Neural cell (in vitro differentiated cells): Measurements from ENCODE around the gene TSPAN3. TPM values are rescaled to one million over a fixed set of nuclear protein-coding genes. Genes with fewer than 3 reads are reported as not detected.

Experiments
- H2AFZ ChIP-seq: fragments of 200-600, 300-800 bp; sonication (generic), shearing (Covaris generic); 2 replicates; pipeline ENCODE4 v1.6.0; 2014; ENCODE audit warnings: low read depth, mild to moderate bottlenecking, antibody characterized with exemption, low read length, moderate library complexity
- H3F3A ChIP-seq: fragments of 200-600 bp; shearing (Covaris generic); 2 replicates; pipeline ENCODE4 v1.6.1; 2016; ENCODE audit warnings: mild to moderate bottlenecking, moderate library complexity, mixed read lengths, antibody characterized with exemption, low read length; ENCODE audit not compliant: insufficient read depth, poor library complexity, severe bottlenecking
- H3K27ac ChIP-seq: fragments of 200-600, 300-800 bp; sonication (generic), shearing (Covaris generic); 2 replicates; pipeline ENCODE4 v1.5.1; 2014; ENCODE audit warnings: mild to moderate bottlenecking, low read length, moderate library complexity
- H3K27me3 ChIP-seq: fragments of 300-800, 200-600 bp; sonication (generic), shearing (Covaris generic); 2 replicates; pipeline ENCODE4 v1.6.0; 2014; ENCODE audit warnings: mild to moderate bottlenecking, low read depth, low read length, moderate library complexity; ENCODE audit not compliant: insufficient read depth
- H3K36me3 ChIP-seq: fragments of 300-800, 200-600 bp; sonication (generic), shearing (Covaris generic); 2 replicates; pipeline ENCODE4 v1.5.1; 2014; ENCODE audit warnings: mild to moderate bottlenecking, antibody characterized with exemption, low read length, moderate library complexity; ENCODE audit not compliant: insufficient read depth
- H3K4me2 ChIP-seq: fragments of 300-800, 200-600 bp; sonication (generic), shearing (Covaris generic); 2 replicates; pipeline ENCODE4 v1.6.0; 2014; ENCODE audit warnings: mild to moderate bottlenecking, low read length
- H3K4me3 ChIP-seq: fragments of 300-800, 200-600 bp; sonication (generic), shearing (Covaris generic); 2 replicates; pipeline ENCODE4 v1.5.1; 2014; ENCODE audit warnings: mild to moderate bottlenecking, low read length, moderate library complexity
- H3K79me2 ChIP-seq: fragments of 200-600 bp; shearing (Covaris generic); replicated peaks from 2 replicates; pipeline ENCODE4 v1.6.0; 2014; ENCODE audit warnings: mild to moderate bottlenecking, low read length, moderate library complexity; ENCODE audit not compliant: insufficient read depth
- H3K9ac ChIP-seq: fragments of 300-800, 200-600 bp; sonication (generic), shearing (Covaris generic); 2 replicates; pipeline ENCODE4 v1.6.1; 2016; ENCODE audit warnings: mild to moderate bottlenecking, low read length, mixed read lengths
- H3K9me2 ChIP-seq: fragments of 200-600 bp; shearing (Covaris generic); 2 replicates; pipeline ENCODE4 v1.6.1; 2016; ENCODE audit warnings: mild to moderate bottlenecking, low read length, mixed read lengths; ENCODE audit not compliant: insufficient read depth
- H3K9me3 ChIP-seq: fragments of 200-600, 300-800 bp; sonication (generic), shearing (Covaris generic); 2 replicates; pipeline ENCODE4 v1.6.1; 2016; ENCODE audit warnings: mild to moderate bottlenecking, mixed run types, low read length, moderate library complexity, mixed read lengths
- H4K20me1 ChIP-seq: fragments of 200-600 bp; shearing (Covaris generic); 2 replicates; pipeline ENCODE4 v1.6.1; 2016; ENCODE audit warnings: mild to moderate bottlenecking, mixed run types; ENCODE audit not compliant: insufficient read depth
- CTCF ChIP-seq: fragments of 450-650 bp; IDR thresholded peaks from 2 replicates; pipeline ENCODE4 v1.5.1; 2014; ENCODE audit warnings: antibody characterized with exemption, mild to moderate bottlenecking, moderate library complexity; ENCODE audit not compliant: poor library complexity, severe bottlenecking
- EP300 ChIP-seq: fragments of 450-650 bp; conservative IDR thresholded peaks from 2 replicates; pipeline ENCODE4 v1.6.1; 2014; ENCODE audit warnings: antibody characterized with exemption, mild to moderate bottlenecking, moderate library complexity; ENCODE audit not compliant: poor library complexity, severe bottlenecking
- EZH2 ChIP-seq: fragments of 200-600, 300-800 bp; shearing (Covaris generic), sonication (generic); IDR thresholded peaks from 2 replicates; pipeline ENCODE4 v1.6.1; 2014; ENCODE audit warnings: antibody characterized with exemption, low read length, borderline replicate concordance, mild to moderate bottlenecking; ENCODE audit not compliant: insufficient read depth, poor library complexity, severe bottlenecking
- MXI1 ChIP-seq: fragments of 450-650 bp; conservative IDR thresholded peaks from 2 replicates; pipeline ENCODE4 v1.6.1; 2014; ENCODE audit warnings: antibody characterized with exemption, mild to moderate bottlenecking; ENCODE audit not compliant: poor library complexity, severe bottlenecking
- POLR2AphosphoS5 ChIP-seq: IDR thresholded peaks from 2 replicates; pipeline ENCODE4 v1.6.1; 2012
- RAD21 ChIP-seq: fragments of 450-650 bp; conservative IDR thresholded peaks from 2 replicates; pipeline ENCODE4 v1.6.1; 2014; ENCODE audit warnings: antibody characterized with exemption, mild to moderate bottlenecking, moderate library complexity
- REST ChIP-seq: IDR thresholded peaks from 2 replicates; pipeline ENCODE4 v1.6.1; 2012; ENCODE audit warnings: borderline replicate concordance
- SMC3 ChIP-seq: fragments of 450-650 bp; conservative IDR thresholded peaks from 2 replicates; pipeline ENCODE4 v1.6.1; 2014; ENCODE audit warnings: antibody characterized with exemption, mild to moderate bottlenecking, moderate library complexity; ENCODE audit not compliant: poor library complexity
- TAF1 ChIP-seq: IDR thresholded peaks from 2 replicates; pipeline ENCODE4 v1.6.1; 2012; ENCODE audit warnings: low read depth
- polyA plus RNA-seq: library from polyadenylated mRNA; depleted of rRNA; stranded (reverse); fragments of >200 nt; gene quantifications from 2 replicates; pipeline ENCODE4 v1.2.3, GENCODE V29; 2014

The TSPAN3 gene
- polyA plus RNA-seq, 1 donor from 2014 or later: 815 TPM

- Histone ChIP-seq H2AFZ (no peak overlapping the region), H3K9ac (no peak overlapping the region), H3F3A (no peaks in the 10 kb centered on the region), H3K4me3 (no peak overlapping the region), H3K79me2 (no peaks in the 10 kb centered on the region), H3K9me3 (no peaks in the 10 kb centered on the region), H3K27ac (no peak overlapping the region), H3K36me3 (peaks cover 11% of the 10 kb centered on the region), H3K27me3 (no peaks in the 10 kb centered on the region), H4K20me1 (no peaks in the 10 kb centered on the region), H3K9me2 (no peaks in the 10 kb centered on the region), H3K4me2 (no peak overlapping the region)
- TF ChIP-seq MXI1 (no peak), RAD21 (no peak), EZH2 (no peak), TAF1 (no peak), EP300 (no peak), CTCF (no peak), SMC3 (no peak), POLR2AphosphoS5 (no peak), REST (no peak)
Measured at GRCh38 chr15:77044228-77045042, 26.5 kb downstream of the TSPAN3 start.

GRCh38 chr15:77042955-77043920 is 27.7 kb downstream of the TSPAN3 start:
- no peaks in the 10 kb centered on the region for H4K20me1 ChIP-seq
- peaks cover 11% of the 10 kb centered on the region for H3K36me3 ChIP-seq
- H3K9me3 ChIP-seq: no peaks in the 10 kb centered on the region
- no peak overlapping the region for H3K4me3 ChIP-seq
- H3K9me2 ChIP-seq: no peaks in the 10 kb centered on the region
- H3K27ac ChIP-seq: no peak overlapping the region
- H3K27me3 ChIP-seq: no peaks in the 10 kb centered on the region
- no peaks in the 10 kb centered on the region for H3K79me2 ChIP-seq
- no peak overlapping the region for H2AFZ ChIP-seq
- H3F3A ChIP-seq: no peaks in the 10 kb centered on the region
- TF ChIP-seq SMC3: no peak
- no peak for TF ChIP-seq CTCF
- TF ChIP-seq POLR2AphosphoS5: no peak
- no peak for TF ChIP-seq EP300
- no peak for TF ChIP-seq REST
- no peak for TF ChIP-seq MXI1
- TF ChIP-seq RAD21: no peak
- TF ChIP-seq EZH2: no peak
- no peak for TF ChIP-seq TAF1
- no peak overlapping the region for H3K9ac ChIP-seq
- no peak overlapping the region for H3K4me2 ChIP-seq
